ENCODE results near the gene CAPN10.

DNA sequence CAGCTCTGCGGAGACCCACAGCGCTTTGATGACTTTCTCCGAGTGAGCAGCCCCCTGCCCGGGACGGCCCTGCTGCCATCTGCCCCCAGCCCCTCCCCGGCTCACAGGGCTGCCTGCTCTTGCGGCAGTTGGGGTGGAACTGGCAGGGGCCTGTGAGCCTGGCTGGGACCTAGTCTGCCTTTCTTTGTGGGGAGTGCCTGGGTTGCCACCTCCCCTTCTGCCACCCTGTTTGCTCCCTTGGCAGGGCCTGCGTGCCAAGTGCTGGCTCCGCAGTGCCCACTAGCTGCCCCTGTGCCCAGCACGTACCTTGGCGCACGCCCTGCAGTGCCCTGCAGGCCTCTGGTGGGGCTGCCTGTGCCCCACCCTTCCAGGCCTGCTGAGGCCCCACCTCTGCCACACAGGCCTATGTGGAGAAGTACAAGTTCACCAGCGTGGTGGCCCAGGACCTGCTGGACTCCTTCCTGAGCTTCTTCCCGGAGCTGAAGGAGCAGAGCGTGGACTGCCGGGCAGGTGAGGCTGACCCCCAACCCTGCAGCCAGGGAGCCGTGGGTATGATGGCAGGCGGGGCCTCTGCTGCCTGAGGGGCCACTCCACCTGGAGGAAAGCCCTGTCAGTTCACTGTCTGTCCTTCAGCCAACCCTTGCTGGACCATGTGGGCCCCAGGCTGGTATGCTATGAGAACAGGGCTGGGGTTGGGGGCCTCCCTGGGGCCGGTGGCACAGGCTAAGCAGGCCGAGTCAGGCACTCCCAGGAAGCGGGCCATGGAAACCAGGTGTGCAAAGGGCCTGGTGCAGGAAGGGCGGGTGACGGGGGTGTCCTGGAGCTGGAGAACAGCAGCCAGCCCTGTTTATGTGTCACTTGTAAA lies 11.2 kb upstream of the CAPN10 start:
- no peak for TF ChIP-seq EZH2 (IDR thresholded peaks at IDR 0.05; ENCODE audit: borderline replicate concordance)
- TF ChIP-seq, protein P1, sequence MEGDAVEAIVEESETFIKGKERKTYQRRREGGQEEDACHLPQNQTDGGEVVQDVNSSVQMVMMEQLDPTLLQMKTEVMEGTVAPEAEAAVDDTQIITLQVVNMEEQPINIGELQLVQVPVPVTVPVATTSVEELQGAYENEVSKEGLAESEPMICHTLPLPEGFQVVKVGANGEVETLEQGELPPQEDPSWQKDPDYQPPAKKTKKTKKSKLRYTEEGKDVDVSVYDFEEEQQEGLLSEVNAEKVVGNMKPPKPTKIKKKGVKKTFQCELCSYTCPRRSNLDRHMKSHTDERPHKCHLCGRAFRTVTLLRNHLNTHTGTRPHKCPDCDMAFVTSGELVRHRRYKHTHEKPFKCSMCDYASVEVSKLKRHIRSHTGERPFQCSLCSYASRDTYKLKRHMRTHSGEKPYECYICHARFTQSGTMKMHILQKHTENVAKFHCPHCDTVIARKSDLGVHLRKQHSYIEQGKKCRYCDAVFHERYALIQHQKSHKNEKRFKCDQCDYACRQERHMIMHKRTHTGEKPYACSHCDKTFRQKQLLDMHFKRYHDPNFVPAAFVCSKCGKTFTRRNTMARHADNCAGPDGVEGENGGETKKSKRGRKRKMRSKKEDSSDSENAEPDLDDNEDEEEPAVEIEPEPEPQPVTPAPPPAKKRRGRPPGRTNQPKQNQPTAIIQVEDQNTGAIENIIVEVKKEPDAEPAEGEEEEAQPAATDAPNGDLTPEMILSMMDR (IDR thresholded peaks at IDR 0.05; ENCODE audit: poor library complexity) = no peak
- no peak for TF ChIP-seq EZH2phosphoT487 (IDR thresholded peaks at IDR 0.05; ENCODE audit: low read depth, severe bottlenecking, unreplicated experiment)
